H9 (cell line): ENCODE measurements around the gene IGSF11. TPM values are rescaled to one million over a fixed set of nuclear protein-coding genes. Genes with fewer than 3 reads are reported as not detected.

Source experiments
- DNase-seq: peaks from one replicate; pipeline ENCODE4 v3.0.0-alpha.2; 2017
- H2AFZ ChIP-seq: one replicate; pipeline ENCODE4 v1.6.1; 2013; ENCODE audit warnings: mild to moderate bottlenecking, low read length, control low read depth, moderate library complexity
- H2AK5ac ChIP-seq: 2 replicates; pipeline ENCODE4 v1.6.1; 2013; ENCODE audit warnings: low read length, control low read depth, mixed read lengths; ENCODE audit not compliant: insufficient read length
- H2BK120ac ChIP-seq: one replicate; pipeline ENCODE4 v1.6.1; 2013; ENCODE audit warnings: low read depth, mild to moderate bottlenecking, low read length, control low read depth, inconsistent platforms; ENCODE audit not compliant: poor library complexity, severe bottlenecking
- H2BK12ac ChIP-seq: 2 replicates; pipeline ENCODE4 v1.6.1; 2013; ENCODE audit warnings: low read length, control low read depth, mixed read lengths, low read depth; ENCODE audit not compliant: insufficient read length
- H2BK15ac ChIP-seq: 2 replicates; pipeline ENCODE4 v1.6.1; 2013; ENCODE audit warnings: low read depth, low read length, control low read depth
- H2BK20ac ChIP-seq: one replicate; pipeline ENCODE4 v1.6.1; 2013; ENCODE audit warnings: low read depth, mild to moderate bottlenecking, low read length, control low read depth, inconsistent platforms; ENCODE audit not compliant: poor library complexity, severe bottlenecking
- H2BK5ac ChIP-seq: 2 replicates; pipeline ENCODE4 v1.6.1; 2013; ENCODE audit warnings: low read length, control low read depth, mixed read lengths; ENCODE audit not compliant: insufficient read length
- H3K14ac ChIP-seq: 2 replicates; pipeline ENCODE4 v1.6.1; 2013; ENCODE audit warnings: low read length, control low read depth; ENCODE audit not compliant: insufficient read depth
- H3K18ac ChIP-seq: 2 replicates; pipeline ENCODE4 v1.6.1; 2013; ENCODE audit warnings: low read depth, mild to moderate bottlenecking, mixed read lengths, low read length, control low read depth; ENCODE audit not compliant: insufficient read length
- H3K23ac ChIP-seq: 2 replicates; pipeline ENCODE4 v1.6.1; 2013; ENCODE audit warnings: low read length, control low read depth, mixed read lengths, low read depth; ENCODE audit not compliant: insufficient read length
- H3K23me2 ChIP-seq: 2 replicates; pipeline ENCODE4 v1.6.1; 2013; ENCODE audit warnings: low read depth, mild to moderate bottlenecking, mixed read lengths, low read length, control low read depth; ENCODE audit not compliant: insufficient read length, poor library complexity, severe bottlenecking
- H3K27ac ChIP-seq: 2 replicates; pipeline ENCODE4 v1.5.1; 2013; ENCODE audit warnings: low read length, control low read depth, mixed read lengths, low read depth; ENCODE audit not compliant: insufficient read length
- H3K27me3 ChIP-seq: 2 replicates; pipeline ENCODE4 v1.6.1; 2013; ENCODE audit warnings: low read length, control low read depth, inconsistent platforms; ENCODE audit not compliant: insufficient read depth
- H3K4ac ChIP-seq: 2 replicates; pipeline ENCODE4 v1.6.1; 2013; ENCODE audit warnings: low read depth, mild to moderate bottlenecking, control low read depth, inconsistent platforms, low read length, moderate library complexity
- H3K4me1 ChIP-seq: 2 replicates; pipeline ENCODE4 v1.6.1; 2013; ENCODE audit warnings: low read length, control low read depth, inconsistent platforms; ENCODE audit not compliant: insufficient read depth
- H3K4me2 ChIP-seq: 2 replicates; pipeline ENCODE4 v1.6.1; 2013; ENCODE audit warnings: low read length, control low read depth, mixed read lengths; ENCODE audit not compliant: insufficient read length, insufficient read depth
- H3K56ac ChIP-seq: 2 replicates; pipeline ENCODE4 v1.6.1; 2013; ENCODE audit warnings: low read depth, mild to moderate bottlenecking, mixed read lengths, low read length, control low read depth; ENCODE audit not compliant: insufficient read length
- H3K79me1 ChIP-seq: 2 replicates; pipeline ENCODE4 v1.6.1; 2013; ENCODE audit warnings: low read depth, mild to moderate bottlenecking, moderate library complexity, low read length, control low read depth, inconsistent platforms; ENCODE audit not compliant: insufficient read depth, poor library complexity, severe bottlenecking
- H3K79me2 ChIP-seq: 2 replicates; pipeline ENCODE4 v1.6.1; 2013; ENCODE audit warnings: low read length, control low read depth, inconsistent platforms; ENCODE audit not compliant: insufficient read depth
- H3K9ac ChIP-seq: 2 replicates; pipeline ENCODE4 v1.6.1; 2013; ENCODE audit warnings: low read length, control low read depth, mixed read lengths; ENCODE audit not compliant: insufficient read length; ENCODE audit errors: extremely low read depth
- H3K9me3 ChIP-seq: one replicate; pipeline ENCODE4 v1.6.1; 2013; ENCODE audit warnings: low read depth, low read length, inconsistent platforms; ENCODE audit not compliant: control insufficient read depth
- H3T11ph ChIP-seq: one replicate; pipeline ENCODE4 v1.6.1; 2013; ENCODE audit warnings: mild to moderate bottlenecking, low read length, control low read depth, inconsistent platforms
- H4K20me1 ChIP-seq: one replicate; pipeline ENCODE4 v1.6.1; 2013; ENCODE audit not compliant: control insufficient read depth, insufficient read length, insufficient read depth
- H4K5ac ChIP-seq: 2 replicates; pipeline ENCODE4 v1.6.1; 2013; ENCODE audit warnings: low read depth, mild to moderate bottlenecking, mixed read lengths, low read length, control low read depth; ENCODE audit not compliant: insufficient read length
- H4K8ac ChIP-seq: replicated peaks from 2 replicates; pipeline ENCODE4 v1.6.1; 2013; ENCODE audit warnings: low read length, control low read depth, mixed read lengths, low read depth; ENCODE audit not compliant: insufficient read length
- H4K91ac ChIP-seq: 2 replicates; pipeline ENCODE4 v1.6.1; 2013; ENCODE audit warnings: low read depth, mild to moderate bottlenecking, moderate library complexity, mixed read lengths, low read length, control low read depth; ENCODE audit not compliant: insufficient read length
- H3K27ac Mint-ChIP-seq, 3 experiments: 2 replicates in 2 of 3; 3 replicates in 1 of 3; pipeline ENCODE4 v1.8.0; 2020 to 2021; ENCODE audit warnings: mixed read lengths in 3 of 3, mild to moderate bottlenecking in 1 of 3, moderate library complexity in 1 of 3
- H3K27me3 Mint-ChIP-seq: 2 replicates; pipeline ENCODE4 v1.8.0; 2021; ENCODE audit warnings: low read depth, mild to moderate bottlenecking, moderate library complexity, mixed read lengths
- H3K36me3 Mint-ChIP-seq, 3 experiments: 2 replicates in 2 of 3; 3 replicates in 1 of 3; pipeline ENCODE4 v1.8.0; 2020 to 2021; ENCODE audit warnings: low read depth in 3 of 3, mixed read lengths in 3 of 3; ENCODE audit not compliant: insufficient read depth in 1 of 3
- H3K4me1 Mint-ChIP-seq, 2 experiments: 2 replicates each; pipeline ENCODE4 v1.8.0; 2020; ENCODE audit warnings: mixed read lengths in 2 of 2
- H3K4me3 Mint-ChIP-seq, 2 experiments: 2 replicates in 1 of 2; 3 replicates in 1 of 2; pipeline ENCODE4 v1.8.0; 2020 to 2021; ENCODE audit warnings: mild to moderate bottlenecking in 2 of 2, mixed read lengths in 2 of 2, moderate library complexity in 1 of 2
- H3K9me3 Mint-ChIP-seq, 2 experiments: 2 replicates in 1 of 2; 3 replicates in 1 of 2; pipeline ENCODE4 v1.8.0; 2020; ENCODE audit warnings: mild to moderate bottlenecking in 2 of 2, mixed read lengths in 2 of 2, moderate library complexity in 1 of 2
- total RNA-seq: library from RNA; stranded (reverse); gene quantifications from 2 replicates; pipeline ENCODE4 v1.2.1, GENCODE V29; 2021
- TF ChIP-seq, protein P1 (sequence below): fragments of 200-600 bp; sonication (generic); conservative IDR thresholded peaks from 3 replicates; pipeline ENCODE4 v1.8.0; 2021; ENCODE audit warnings: antibody characterized with exemption, mild to moderate bottlenecking

IGSF11 gene
- total RNA-seq, 1 experiment from 2014 or later: 1.6 TPM

DNA sequence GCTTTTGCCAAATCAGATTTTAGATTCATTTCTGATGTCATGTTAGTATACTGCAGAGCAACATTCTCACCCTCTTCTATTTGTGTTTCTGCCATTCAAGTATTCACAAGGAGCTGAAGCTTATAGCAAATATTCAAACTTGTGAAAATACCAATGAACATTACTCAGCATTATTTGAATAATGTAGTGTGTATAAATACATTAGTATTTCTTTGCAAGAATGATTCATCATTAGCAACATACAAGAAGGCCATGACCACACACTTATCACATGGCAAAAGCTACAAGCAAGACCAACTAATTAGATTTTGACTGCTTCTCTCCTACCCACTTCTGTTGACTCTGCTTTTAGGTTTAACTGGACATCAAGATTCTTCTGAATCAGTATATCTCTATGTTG lies 124.9 kb downstream of the IGSF11 start:
- H2BK5ac ChIP-seq: no peak overlapping the region
- no peak overlapping the region for H3K4me2 ChIP-seq
- H2BK12ac ChIP-seq: no peak overlapping the region
- H3T11ph ChIP-seq: no peak overlapping the region
- no peak overlapping the region for H2BK20ac ChIP-seq
- H3K79me1 ChIP-seq: no peaks in the 10 kb centered on the region
- H3K27ac Mint-ChIP-seq: no peak overlapping the region
- no peak overlapping the region for H3K56ac ChIP-seq
- no peak overlapping the region for H3K4ac ChIP-seq
- H3K18ac ChIP-seq: no peak overlapping the region
- no peak overlapping the region for H4K91ac ChIP-seq
- no peaks in the 10 kb centered on the region for H3K27me3 ChIP-seq
- H3K27me3 Mint-ChIP-seq: peaks cover 2% of the 10 kb centered on the region; the same call in 1 of the 2 replicates
- H3K9me3 Mint-ChIP-seq: peaks cover 0 to 2% of the 10 kb centered on the region in 2 experiments; a peak in 3 of 5 replicates
- H3K9me3 ChIP-seq: no peaks in the 10 kb centered on the region
- 0 out of 7 replicates have a peak, but pooled peaks cover 0 to 6% (median 0%) of the 10 kb centered on the region in 3 experiments for H3K36me3 Mint-ChIP-seq
- H2BK120ac ChIP-seq: no peak overlapping the region
- H2AFZ ChIP-seq: no peak overlapping the region
- no peak overlapping the region for H3K14ac ChIP-seq
- H2AK5ac ChIP-seq: no peak overlapping the region
- no peak overlapping the region for H4K8ac ChIP-seq
- peaks cover 0 to 13% of the 10 kb centered on the region in 2 experiments; a peak in 1 of 4 replicates for H3K4me1 Mint-ChIP-seq
- H3K23me2 ChIP-seq: no peaks in the 10 kb centered on the region
- H3K4me3 Mint-ChIP-seq: no peak overlapping the region
- H4K5ac ChIP-seq: no peak overlapping the region
- H3K23ac ChIP-seq: no peak overlapping the region
- H3K4me1 ChIP-seq: no peaks in the 10 kb centered on the region
- H4K20me1 ChIP-seq: no peaks in the 10 kb centered on the region
- H2BK15ac ChIP-seq: no peak overlapping the region
- no peak overlapping the region for H3K9ac ChIP-seq
- TF ChIP-seq, protein P1, sequence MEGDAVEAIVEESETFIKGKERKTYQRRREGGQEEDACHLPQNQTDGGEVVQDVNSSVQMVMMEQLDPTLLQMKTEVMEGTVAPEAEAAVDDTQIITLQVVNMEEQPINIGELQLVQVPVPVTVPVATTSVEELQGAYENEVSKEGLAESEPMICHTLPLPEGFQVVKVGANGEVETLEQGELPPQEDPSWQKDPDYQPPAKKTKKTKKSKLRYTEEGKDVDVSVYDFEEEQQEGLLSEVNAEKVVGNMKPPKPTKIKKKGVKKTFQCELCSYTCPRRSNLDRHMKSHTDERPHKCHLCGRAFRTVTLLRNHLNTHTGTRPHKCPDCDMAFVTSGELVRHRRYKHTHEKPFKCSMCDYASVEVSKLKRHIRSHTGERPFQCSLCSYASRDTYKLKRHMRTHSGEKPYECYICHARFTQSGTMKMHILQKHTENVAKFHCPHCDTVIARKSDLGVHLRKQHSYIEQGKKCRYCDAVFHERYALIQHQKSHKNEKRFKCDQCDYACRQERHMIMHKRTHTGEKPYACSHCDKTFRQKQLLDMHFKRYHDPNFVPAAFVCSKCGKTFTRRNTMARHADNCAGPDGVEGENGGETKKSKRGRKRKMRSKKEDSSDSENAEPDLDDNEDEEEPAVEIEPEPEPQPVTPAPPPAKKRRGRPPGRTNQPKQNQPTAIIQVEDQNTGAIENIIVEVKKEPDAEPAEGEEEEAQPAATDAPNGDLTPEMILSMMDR: no peak
- no peaks in the 10 kb centered on the region for H3K79me2 ChIP-seq
- no peak overlapping the region for H3K27ac ChIP-seq
- DNase-seq: no peak
